Caco-2 (cell line): ENCODE measurements around the gene CNR2. TPM values are rescaled to one million over a fixed set of nuclear protein-coding genes. Genes with fewer than 3 reads are reported as not detected.
"Not testable (repeated sequence)": the region's sequence is repeated elsewhere in the genome, so short reads cannot be mapped to it uniquely, and the experiment has no call there.

Experiments used
- BruUV-seq: library from RNA; stranded (reverse); fragments of 400-500 nt; replicated peaks from 2 replicates; lab custom pipeline; 2021; lab: Mats Ljungman, UMichigan
- CTCF ChIA-PET: fragments of 300-600 bp; sonication (Branson Sonifier 250); formaldehyde crosslinking; loops from one replicate; lab custom pipeline; 2022; ENCODE audit warnings: antibody characterized with exemption; lab: Charles Lee
- POLR2A ChIA-PET: fragments of 300-600 bp; sonication (Branson Sonifier 250); formaldehyde crosslinking; loops from one replicate; lab custom pipeline; 2022; ENCODE audit warnings: antibody characterized with exemption; lab: Charles Lee
- DNase-seq, 2 experiments: peaks; one replicate each; pipeline versions ENCODE4 v3.0.0 to v3.0.0-alpha.2; 2020 to 2022
- H3K27me3 ChIP-seq: replicated peaks from 2 replicates; pipeline ENCODE4 v1.6.0; 2011; ENCODE audit warnings: low read length; ENCODE audit not compliant: control insufficient read depth, insufficient read depth
- H3K36me3 ChIP-seq: 2 replicates; pipeline ENCODE4 v1.5.1; 2011; ENCODE audit warnings: low read length; ENCODE audit not compliant: control insufficient read depth, insufficient read depth
- H3K4me1 ChIP-seq: fragments of 250-450 bp; sonication (Bioruptor Pico); 2 replicates; pipeline ENCODE4 v1.5.1; 2020; ENCODE audit warnings: mild to moderate bottlenecking
- H3K4me3 ChIP-seq: 2 replicates; pipeline ENCODE4 v1.5.1; 2011; ENCODE audit warnings: low read depth, mild to moderate bottlenecking, control low read depth, low read length
- H3K9me3 ChIP-seq: fragments of 250-450 bp; sonication (Bioruptor Pico); 2 replicates; pipeline ENCODE4 v1.5.1; 2020; ENCODE audit warnings: mild to moderate bottlenecking, moderate library complexity
- H3K27ac Mint-ChIP-seq: one replicate; pipeline ENCODE4 v1.8.0; 2022; ENCODE audit warnings: mixed read lengths; ENCODE audit not compliant: unreplicated experiment
- H3K27me3 Mint-ChIP-seq: one replicate; pipeline ENCODE4 v1.8.0; 2022; ENCODE audit warnings: mixed read lengths; ENCODE audit not compliant: insufficient read depth, unreplicated experiment
- H3K36me3 Mint-ChIP-seq: one replicate; pipeline ENCODE4 v1.8.0; 2022; ENCODE audit warnings: mild to moderate bottlenecking, mixed read lengths; ENCODE audit not compliant: insufficient read depth, unreplicated experiment
- H3K4me1 Mint-ChIP-seq: one replicate; pipeline ENCODE4 v1.8.0; 2022; ENCODE audit warnings: low read depth, mixed read lengths; ENCODE audit not compliant: unreplicated experiment
- H3K4me3 Mint-ChIP-seq: one replicate; pipeline ENCODE4 v1.8.0; 2022; ENCODE audit warnings: mild to moderate bottlenecking, moderate library complexity, mixed read lengths; ENCODE audit not compliant: unreplicated experiment
- H3K9me3 Mint-ChIP-seq: one replicate; pipeline ENCODE4 v1.8.0; 2022; ENCODE audit warnings: mixed read lengths; ENCODE audit not compliant: unreplicated experiment
- CTCF ChIP-seq, 2 experiments: fragments of 200-600 bp in 1 of 2; IDR thresholded peaks; 1 replicate in 1 of 2; 2 replicates in 1 of 2; pipeline versions ENCODE4 v1.5.1 to v1.8.0; 2011 to 2022; ENCODE audit warnings: antibody characterized with exemption in 1 of 2, control low read depth in 1 of 2, inconsistent platforms in 1 of 2, low read depth in 1 of 2, low read length in 1 of 2, mild to moderate bottlenecking in 1 of 2, moderate library complexity in 1 of 2; ENCODE audit not compliant: insufficient read depth in 1 of 2, severe bottlenecking in 1 of 2, unreplicated experiment in 1 of 2
- intact Hi-C: fragments of 100-400 bp; cut with micrococcal nuclease; formaldehyde crosslinking; loops from one replicate; pipeline ENCODE4 v1.10.0; 2022; ENCODE audit not compliant: unreplicated experiment
- total RNA-seq: library from RNA; stranded (reverse); gene quantifications from 2 replicates; pipeline ENCODE4 v1.2.3, GENCODE V29; 2022

Gene CNR2
- total RNA-seq, 1 experiment from 2014 or later: not detected

- CTCF ChIA-PET: no interaction called here
- no peaks in the 10 kb centered on the region for H3K9me3 Mint-ChIP-seq
- H3K27ac Mint-ChIP-seq: no peak overlapping the region
- no peaks in the 10 kb centered on the region for H3K36me3 ChIP-seq
- POLR2A ChIA-PET: no interaction called here
- H3K4me3 ChIP-seq: no peak overlapping the region
- no peaks in the 10 kb centered on the region for H3K27me3 ChIP-seq
- peaks cover 4% of the 10 kb centered on the region for H3K36me3 Mint-ChIP-seq
- H3K4me1 ChIP-seq: 0 out of 2 replicates have a peak, but pooled peaks cover 3% of the 10 kb centered on the region
- no peak for DNase-seq
- no peaks in the 10 kb centered on the region for H3K9me3 ChIP-seq
- no TSS peak for BruUV-seq
- intact Hi-C loops: no loop called here
- H3K27me3 Mint-ChIP-seq: no peaks in the 10 kb centered on the region
- TF ChIP-seq CTCF (IDR thresholded peaks at IDR 0.05; ENCODE audit: insufficient read depth in 1 of 2, low read depth in 1 of 2, low read length in 1 of 2, severe bottlenecking in 1 of 2, unreplicated experiment in 1 of 2): no peak
- H3K4me1 Mint-ChIP-seq: no peaks in the 10 kb centered on the region
- H3K4me3 Mint-ChIP-seq: no peak overlapping the region
Observed at GRCh38 chr1:23862640-23863039, 50.5 kb downstream of the CNR2 start.

GRCh38 chr1:23854568-23854967 lies 58.6 kb downstream of the CNR2 start:
- Mint-ChIP-seq H3K36me3 (peaks cover 6% of the 10 kb centered on the region), H3K4me1 (no peaks in the 10 kb centered on the region), H3K27me3 (no peaks in the 10 kb centered on the region), H3K27ac (no peak overlapping the region), H3K9me3 (no peaks in the 10 kb centered on the region), H3K4me3 (no peak overlapping the region)
- CTCF ChIA-PET: interaction anchor here (1.1 kb wide), 1 partner anchor 76 kb away, joined by 7 read pairs; the partner anchor contains the start of gene PITHD1
- H3K27me3 ChIP-seq: no peaks in the 10 kb centered on the region
- POLR2A ChIA-PET: no interaction called here
- H3K36me3 ChIP-seq: no peaks in the 10 kb centered on the region
- no peaks in the 10 kb centered on the region for H3K4me1 ChIP-seq
- intact Hi-C loops: no loop called here
- no peak overlapping the region for H3K4me3 ChIP-seq
- peak in 1 of 2 experiments; percentile 15 for TF ChIP-seq CTCF (IDR thresholded peaks at IDR 0.05; ENCODE audit: insufficient read depth in 1 of 2, low read depth in 1 of 2, low read length in 1 of 2, severe bottlenecking in 1 of 2, unreplicated experiment in 1 of 2)
- no peaks in the 10 kb centered on the region for H3K9me3 ChIP-seq
- peak in 1 of 2 experiments; percentile 11 for DNase-seq
- BruUV-seq: no TSS peak

- CTCF ChIA-PET, H3K4me1 Mint-ChIP-seq, H3K36me3 Mint-ChIP-seq, H3K4me3 Mint-ChIP-seq, H3K9me3 ChIP-seq, H3K27me3 ChIP-seq, H3K27me3 Mint-ChIP-seq, H3K27ac Mint-ChIP-seq, intact Hi-C loops, H3K4me1 ChIP-seq, BruUV-seq, POLR2A ChIA-PET, H3K36me3 ChIP-seq, H3K4me3 ChIP-seq, H3K9me3 Mint-ChIP-seq, DNase-seq: not testable (repeated sequence)
Observed at GRCh38 chr1:23853124-23853523, 60.0 kb downstream of the CNR2 start.

GRCh38 chr1:23851406-23851805 lies 61.8 kb downstream of the CNR2 start:
- H3K27me3 Mint-ChIP-seq, intact Hi-C loops, DNase-seq, H3K4me1 ChIP-seq, H3K27me3 ChIP-seq, H3K4me1 Mint-ChIP-seq, POLR2A ChIA-PET, H3K27ac Mint-ChIP-seq, H3K4me3 ChIP-seq, H3K9me3 ChIP-seq, BruUV-seq, H3K4me3 Mint-ChIP-seq, H3K36me3 ChIP-seq, H3K9me3 Mint-ChIP-seq, CTCF ChIA-PET: not testable (repeated sequence)
- H3K36me3 Mint-ChIP-seq: peaks cover 15% of the 10 kb centered on the region
